PFSK-1 (cell line): ENCODE results near the gene GALNT1.

ENCODE experiments used
- FOXP2 ChIP-seq: optimal IDR thresholded peaks from 2 replicates; pipeline ENCODE3; 2011; ENCODE audit warnings: borderline replicate concordance, control low read depth, inconsistent platforms; ENCODE audit not compliant: insufficient read depth; ENCODE audit errors: extremely low read length, extremely low read depth
- POLR2AphosphoS5 ChIP-seq: IDR thresholded peaks from 2 replicates; pipeline ENCODE4 v1.6.1; 2012; ENCODE audit warnings: low read depth, mild to moderate bottlenecking, control low read depth, low read length, moderate library complexity
- SIN3A ChIP-seq: IDR thresholded peaks from 2 replicates; pipeline ENCODE4 v1.6.1; 2012; ENCODE audit warnings: mild to moderate bottlenecking, low read length, moderate library complexity, borderline replicate concordance; ENCODE audit not compliant: insufficient read depth
- TAF1 ChIP-seq: IDR thresholded peaks from 2 replicates; pipeline ENCODE4 v1.6.1; 2012; ENCODE audit warnings: low read length, control low read depth, borderline replicate concordance; ENCODE audit not compliant: insufficient read depth
- TF ChIP-seq, protein P1 (sequence below), 2 experiments: IDR thresholded peaks; 2 replicates each; pipeline versions ENCODE4 v1.6.1 to v1.8.0; 2011 to 2012; ENCODE audit warnings: low read depth in 2 of 2, low read length in 2 of 2, control low read depth in 1 of 2, inconsistent platforms in 1 of 2, mild to moderate bottlenecking in 1 of 2, moderate library complexity in 1 of 2; ENCODE audit not compliant: insufficient read depth in 1 of 2

GALNT1 gene

DNA sequence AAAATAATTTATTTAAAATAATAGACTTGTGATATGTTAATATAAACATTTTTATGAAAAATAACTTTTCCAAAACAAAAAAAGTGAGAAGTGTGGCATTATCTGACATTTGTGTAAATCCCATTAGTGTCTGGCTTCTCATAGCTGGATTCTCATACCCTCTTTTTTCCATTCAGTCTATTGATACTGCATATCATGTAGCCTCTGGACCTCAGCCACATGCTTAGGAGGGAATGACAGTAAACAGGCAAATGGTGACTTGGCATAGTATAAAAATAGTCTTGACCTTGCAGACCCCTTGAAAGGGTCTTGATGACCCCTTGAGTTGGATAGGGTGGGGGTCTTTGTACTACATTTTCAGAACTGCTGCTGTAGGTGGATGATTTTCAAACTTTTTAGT lies 29.2 kb downstream of the GALNT1 start:
- TF ChIP-seq, protein P1, sequence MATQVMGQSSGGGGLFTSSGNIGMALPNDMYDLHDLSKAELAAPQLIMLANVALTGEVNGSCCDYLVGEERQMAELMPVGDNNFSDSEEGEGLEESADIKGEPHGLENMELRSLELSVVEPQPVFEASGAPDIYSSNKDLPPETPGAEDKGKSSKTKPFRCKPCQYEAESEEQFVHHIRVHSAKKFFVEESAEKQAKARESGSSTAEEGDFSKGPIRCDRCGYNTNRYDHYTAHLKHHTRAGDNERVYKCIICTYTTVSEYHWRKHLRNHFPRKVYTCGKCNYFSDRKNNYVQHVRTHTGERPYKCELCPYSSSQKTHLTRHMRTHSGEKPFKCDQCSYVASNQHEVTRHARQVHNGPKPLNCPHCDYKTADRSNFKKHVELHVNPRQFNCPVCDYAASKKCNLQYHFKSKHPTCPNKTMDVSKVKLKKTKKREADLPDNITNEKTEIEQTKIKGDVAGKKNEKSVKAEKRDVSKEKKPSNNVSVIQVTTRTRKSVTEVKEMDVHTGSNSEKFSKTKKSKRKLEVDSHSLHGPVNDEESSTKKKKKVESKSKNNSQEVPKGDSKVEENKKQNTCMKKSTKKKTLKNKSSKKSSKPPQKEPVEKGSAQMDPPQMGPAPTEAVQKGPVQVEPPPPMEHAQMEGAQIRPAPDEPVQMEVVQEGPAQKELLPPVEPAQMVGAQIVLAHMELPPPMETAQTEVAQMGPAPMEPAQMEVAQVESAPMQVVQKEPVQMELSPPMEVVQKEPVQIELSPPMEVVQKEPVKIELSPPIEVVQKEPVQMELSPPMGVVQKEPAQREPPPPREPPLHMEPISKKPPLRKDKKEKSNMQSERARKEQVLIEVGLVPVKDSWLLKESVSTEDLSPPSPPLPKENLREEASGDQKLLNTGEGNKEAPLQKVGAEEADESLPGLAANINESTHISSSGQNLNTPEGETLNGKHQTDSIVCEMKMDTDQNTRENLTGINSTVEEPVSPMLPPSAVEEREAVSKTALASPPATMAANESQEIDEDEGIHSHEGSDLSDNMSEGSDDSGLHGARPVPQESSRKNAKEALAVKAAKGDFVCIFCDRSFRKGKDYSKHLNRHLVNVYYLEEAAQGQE (IDR thresholded peaks at IDR 0.05; ENCODE audit: insufficient read depth in 1 of 2, low read depth in 2 of 2, low read length in 2 of 2), result no peak
- no peak for TF ChIP-seq FOXP2
- no peak for TF ChIP-seq POLR2AphosphoS5
- TF ChIP-seq SIN3A, result no peak
- TF ChIP-seq TAF1, result no peak

DNA sequence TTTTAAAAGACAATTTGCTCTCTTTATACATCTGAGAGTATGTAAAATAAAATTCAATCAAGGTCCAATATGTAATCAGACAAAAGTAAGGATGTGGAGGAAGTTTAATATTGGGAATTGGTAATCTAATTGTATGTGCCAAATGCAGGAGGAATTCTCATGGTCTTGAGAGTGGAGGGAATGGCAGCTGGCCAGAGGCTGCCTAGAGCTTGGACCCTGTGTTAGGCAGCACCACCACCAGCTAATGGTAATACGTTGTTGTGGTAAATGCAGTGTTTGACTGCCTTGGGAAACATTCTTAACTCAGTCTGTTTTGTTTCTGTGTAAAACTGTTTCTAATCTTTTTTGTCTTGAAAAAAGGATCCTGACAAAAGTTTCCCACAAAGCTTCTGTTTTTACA lies 30.0 kb downstream of the GALNT1 start:
- TF ChIP-seq POLR2AphosphoS5, result no peak
- no peak for TF ChIP-seq TAF1
- TF ChIP-seq, protein P1 (IDR thresholded peaks at IDR 0.05; ENCODE audit: insufficient read depth in 1 of 2, low read depth in 2 of 2, low read length in 2 of 2), result no peak
- TF ChIP-seq SIN3A, result no peak
- no peak for TF ChIP-seq FOXP2

DNA sequence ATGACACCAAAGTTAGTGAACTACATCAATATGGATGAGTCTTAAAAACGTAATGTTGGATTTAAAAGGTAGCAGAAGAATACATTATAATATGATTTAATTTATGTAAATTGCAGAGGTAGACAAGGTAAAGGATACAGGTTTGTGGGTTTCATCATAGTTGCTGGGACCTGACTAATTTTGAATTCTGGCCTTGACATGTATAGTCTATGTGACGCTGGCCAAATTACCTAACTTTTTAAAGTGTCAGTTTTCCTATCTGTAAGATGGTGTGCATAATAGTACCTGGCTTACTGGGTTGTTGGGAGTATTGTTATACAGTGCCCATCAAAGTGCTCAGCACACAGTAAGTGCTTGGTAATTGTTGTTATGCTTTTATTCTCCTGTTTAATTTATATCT lies 34.5 kb downstream of the GALNT1 start:
- TF ChIP-seq FOXP2 (no peak), SIN3A (no peak)

DNA sequence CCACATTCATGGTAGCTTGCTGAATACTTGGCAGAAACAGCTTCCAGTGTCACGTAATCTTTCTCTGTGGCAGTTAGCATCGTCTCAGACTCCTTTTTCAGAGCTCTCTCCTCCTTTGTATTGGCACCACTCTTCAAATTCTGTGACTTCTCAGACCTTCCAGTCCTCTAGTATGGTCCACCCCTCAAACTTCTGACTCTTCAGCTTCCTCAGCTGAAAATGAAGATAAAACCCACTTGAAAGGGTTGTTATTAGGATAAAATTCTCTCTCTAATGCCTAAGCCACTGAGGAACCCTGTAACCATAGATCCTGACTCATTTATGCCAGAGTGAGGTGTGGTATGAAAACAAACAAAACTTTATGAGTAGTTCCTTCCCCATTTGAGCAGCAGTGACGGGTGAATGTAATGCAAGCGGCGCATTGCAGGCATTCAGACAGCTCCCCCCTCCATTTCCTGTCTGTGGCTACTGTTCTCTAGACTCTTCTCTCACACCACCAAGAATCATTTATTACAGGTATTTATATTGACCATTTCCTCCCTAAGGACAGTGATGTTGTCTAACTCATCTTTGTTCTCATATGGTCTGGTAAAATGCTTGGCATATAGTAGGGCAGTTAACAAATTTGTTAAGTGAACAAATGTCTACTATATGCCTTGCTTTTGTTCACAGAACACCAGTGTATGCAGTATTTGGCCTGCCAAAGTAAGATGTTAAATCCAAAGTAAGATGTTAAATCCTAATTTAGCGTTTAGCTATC lies 35.3 kb downstream of the GALNT1 start:
- TF ChIP-seq POLR2AphosphoS5, result no peak
- TF ChIP-seq FOXP2, result no peak
- TF ChIP-seq SIN3A, result no peak

DNA sequence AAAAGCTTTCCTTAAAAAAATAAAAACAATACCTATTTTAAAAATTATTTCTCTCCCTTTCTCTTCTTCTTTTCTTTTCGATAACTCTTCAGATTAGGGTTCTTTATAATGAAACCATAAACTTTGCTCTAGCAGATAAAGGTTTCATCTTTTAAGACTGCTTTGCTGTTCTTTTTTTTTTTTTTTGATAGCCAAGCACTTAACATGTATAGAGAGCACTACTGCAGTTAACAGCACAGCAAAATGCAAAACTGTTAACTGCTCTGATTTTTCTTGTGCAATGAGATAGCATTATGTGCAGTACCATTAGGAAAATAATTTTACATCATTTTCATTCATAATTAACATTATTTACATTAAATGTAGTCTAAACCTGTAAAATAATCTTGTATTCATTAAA lies 36.3 kb downstream of the GALNT1 start:
- TF ChIP-seq FOXP2, result no peak
- TF ChIP-seq POLR2AphosphoS5, result no peak
- TF ChIP-seq, protein P1 (IDR thresholded peaks at IDR 0.05; ENCODE audit: insufficient read depth in 1 of 2, low read depth in 2 of 2, low read length in 2 of 2), result no peak
- no peak for TF ChIP-seq SIN3A
- no peak for TF ChIP-seq TAF1

DNA sequence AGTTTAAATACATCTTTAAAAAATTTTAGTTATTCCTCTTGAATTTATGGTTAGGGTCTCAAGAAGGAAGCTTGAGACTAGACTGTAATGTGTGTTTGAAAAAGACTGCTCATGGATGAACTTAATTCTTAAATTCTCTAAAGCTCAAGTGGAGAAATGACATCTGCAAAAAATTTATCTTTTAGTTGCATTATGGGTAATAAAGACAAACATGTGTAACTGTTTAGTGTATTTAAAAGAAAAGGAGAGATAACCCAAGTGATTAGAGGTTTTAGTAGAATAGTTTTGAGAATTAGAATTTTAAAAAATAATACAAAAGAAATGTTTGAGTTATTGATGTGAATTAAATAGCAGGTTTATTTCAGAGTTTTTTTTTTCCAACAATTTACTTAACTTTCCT lies 36.7 kb downstream of the GALNT1 start:
- TF ChIP-seq POLR2AphosphoS5 (no peak), SIN3A (no peak), FOXP2 (no peak), TAF1 (no peak)
- TF ChIP-seq, protein P1 (IDR thresholded peaks at IDR 0.05; ENCODE audit: insufficient read depth in 1 of 2, low read depth in 2 of 2, low read length in 2 of 2), result no peak
